Measurements from ENCODE around the gene HFE. TPM values are rescaled to one million over a fixed set of nuclear protein-coding genes. Genes with fewer than 3 reads are reported as not detected.

Gene HFE
- total RNA-seq, 3 donors from 2014 or later (not counting 1 experiment from before 2014, with no cell fraction given) = 1.5 to 2.3 (median 1.8) TPM

GRCh38 chr6:26122402-26122792 is 35.2 kb downstream of the HFE start:
- peaks cover 21% of the 10 kb centered on the region for H3K4me1 ChIP-seq (ENCODE audit: control insufficient read depth, insufficient read depth, low read length)
- Mint-ChIP-seq H3K9me3 (no peaks in the 10 kb centered on the region), H3K27ac (peak overlapping the region; percentile 98 to 100), H3K4me3 (peak overlapping the region; percentile 99), H3K27me3 (ENCODE audit: low read depth in 2 of 2) (no peaks in the 10 kb centered on the region), H3K36me3 (peaks cover 7% of the 10 kb centered on the region), H3K4me1 (peaks cover 39 to 46% of the 10 kb centered on the region in 2 donors)
- TF ChIP-seq CTCF (IDR thresholded peaks at IDR 0.05) = no peak
- no peaks in the 10 kb centered on the region for H3K36me3 ChIP-seq (ENCODE audit: control insufficient read depth, insufficient read depth, low read length)
- H3K27me3 ChIP-seq (ENCODE audit: control insufficient read depth, insufficient read depth, low read length) = no peaks in the 10 kb centered on the region
- ATAC-seq (no peak), DNase-seq (no peak)
- intact Hi-C loops (cut with micrococcal nuclease) = loop anchor here (2.0 to 5.0 kb wide), 3 partner anchors 68 to 415 kb away; partner anchors contain the start of gene HMGN4
- no peaks in the 10 kb centered on the region for H3K9me3 ChIP-seq (ENCODE audit: control insufficient read depth, insufficient read depth, low read length)
- H3K4me3 ChIP-seq (ENCODE audit: low read length) = peak overlapping the region; percentile 82
- WGBS (ENCODE audit: insufficient coverage) = 68% methylated on average over 4 of the region's 6 CpGs
- peak overlapping the region; percentile 97 for H3K27ac ChIP-seq (ENCODE audit: low read length)

GRCh38 chr6:26122793-26123674 is 35.8 kb downstream of the HFE start:
- intact Hi-C loops (cut with micrococcal nuclease) = loop anchor here (1.0 to 5.0 kb wide), 7 partner anchors 19 to 414 kb away; partner anchors contain the start of gene HMGN4
- H3K4me1 ChIP-seq (ENCODE audit: control insufficient read depth, insufficient read depth, low read length) = peaks cover 26% of the 10 kb centered on the region
- peak overlapping the region; percentile 97 for H3K27ac ChIP-seq (ENCODE audit: low read length)
- TF ChIP-seq CTCF (IDR thresholded peaks at IDR 0.05) = no peak
- Mint-ChIP-seq H3K4me3 (peak overlapping the region; percentile 99), H3K4me1 (peaks cover 42 to 52% of the 10 kb centered on the region in 2 donors), H3K36me3 (peaks cover 7% of the 10 kb centered on the region), H3K27ac (peak overlapping the region; percentile 98 to 100), H3K27me3 (ENCODE audit: low read depth in 2 of 2) (no peaks in the 10 kb centered on the region), H3K9me3 (no peaks in the 10 kb centered on the region)
- no peaks in the 10 kb centered on the region for H3K36me3 ChIP-seq (ENCODE audit: control insufficient read depth, insufficient read depth, low read length)
- no peaks in the 10 kb centered on the region for H3K27me3 ChIP-seq (ENCODE audit: control insufficient read depth, insufficient read depth, low read length)
- DNase-seq (peak; percentile 75 to 98), ATAC-seq (peak; percentile 54 to 76 (median 63))
- peak overlapping the region; percentile 82 for H3K4me3 ChIP-seq (ENCODE audit: low read length)
- H3K9me3 ChIP-seq (ENCODE audit: control insufficient read depth, insufficient read depth, low read length) = no peaks in the 10 kb centered on the region
- WGBS (ENCODE audit: insufficient coverage) = under 1% methylated on average over 38 of the region's 38 CpGs

- Mint-ChIP-seq H3K27me3 (ENCODE audit: low read depth in 2 of 2) (no peaks in the 10 kb centered on the region), H3K4me3 (peak overlapping the region; percentile 99), H3K9me3 (no peaks in the 10 kb centered on the region), H3K36me3 (peaks cover 7% of the 10 kb centered on the region), H3K4me1 (peaks cover 47 to 58% of the 10 kb centered on the region in 2 donors), H3K27ac (peak overlapping the region; percentile 98 to 100)
- ATAC-seq (no peak), DNase-seq (peak in 1 of 2 donors; percentile 78)
- Histone ChIP-seq H3K9me3 (ENCODE audit: control insufficient read depth, insufficient read depth, low read length) (no peaks in the 10 kb centered on the region), H3K27ac (ENCODE audit: low read length) (peak overlapping the region; percentile 97), H3K36me3 (ENCODE audit: control insufficient read depth, insufficient read depth, low read length) (peaks cover 3% of the 10 kb centered on the region), H3K27me3 (ENCODE audit: control insufficient read depth, insufficient read depth, low read length) (no peaks in the 10 kb centered on the region), H3K4me3 (ENCODE audit: low read length) (peak overlapping the region; percentile 82), H3K4me1 (ENCODE audit: control insufficient read depth, insufficient read depth, low read length) (peaks cover 26% of the 10 kb centered on the region)
- WGBS (ENCODE audit: insufficient coverage) = 0% methylated on average over 16 of the region's 16 CpGs
- no peak for TF ChIP-seq CTCF (IDR thresholded peaks at IDR 0.05)
- intact Hi-C loops (cut with micrococcal nuclease) = loop anchor here (1.0 to 5.0 kb wide), 7 partner anchors 19 to 414 kb away; partner anchors contain the start of gene HMGN4
These were observed 36.4 kb downstream of the HFE start for GRCh38 chr6:26123675-26123946.

Data from natural killer cell (primary cell).